Natural killer cell (primary cell): ENCODE data around the gene TEKT3. TPM values are rescaled to one million over a fixed set of nuclear protein-coding genes. Genes with fewer than 3 reads are reported as not detected.

Experiments
- ATAC-seq, 3 donors: fragments of 150-1000 bp in 2 of 3; fragments of 200-7000 bp in 1 of 3; cut with Tn5 transposase; 1 replicate in 1 of 3; 2 replicates in 2 of 3; pipeline ENCODE4 v1.10.0; 2021; ENCODE audit warnings: mild to moderate bottlenecking in 2 of 3, moderate library complexity in 2 of 3
- DNase-seq, 2 donors: peaks; one replicate each; pipeline versions ENCODE4 v3.0.0 to v3.0.0-alpha.2; 2013 to 2021; ENCODE audit warnings: mixed read lengths in 1 of 2
- H3K27ac ChIP-seq: one replicate; pipeline ENCODE4 v1.5.1; 2013; ENCODE audit warnings: mild to moderate bottlenecking, low read length
- H3K27me3 ChIP-seq: one replicate; pipeline ENCODE4 v1.6.1; 2013; ENCODE audit warnings: low read length; ENCODE audit not compliant: control insufficient read depth, insufficient read depth
- H3K36me3 ChIP-seq: one replicate; pipeline ENCODE4 v1.6.1; 2013; ENCODE audit warnings: low read length; ENCODE audit not compliant: control insufficient read depth, insufficient read depth
- H3K4me1 ChIP-seq: one replicate; pipeline ENCODE4 v1.6.1; 2013; ENCODE audit warnings: low read length; ENCODE audit not compliant: control insufficient read depth, insufficient read depth
- H3K4me3 ChIP-seq: one replicate; pipeline ENCODE4 v1.5.1; 2013; ENCODE audit warnings: low read length
- H3K9me3 ChIP-seq: one replicate; pipeline ENCODE4 v1.6.1; 2013; ENCODE audit warnings: low read length; ENCODE audit not compliant: control insufficient read depth, insufficient read depth
- H3K27ac Mint-ChIP-seq, 2 donors: one replicate each; pipeline ENCODE4 v1.8.0; 2022; ENCODE audit warnings: mild to moderate bottlenecking in 2 of 2, mixed read lengths in 2 of 2, moderate library complexity in 1 of 2
- H3K27me3 Mint-ChIP-seq, 2 donors: one replicate each; pipeline ENCODE4 v1.8.0; 2022; ENCODE audit warnings: low read depth in 2 of 2, mixed read lengths in 2 of 2
- H3K36me3 Mint-ChIP-seq: one replicate; pipeline ENCODE4 v1.8.0; 2022; ENCODE audit warnings: mixed read lengths
- H3K4me1 Mint-ChIP-seq, 2 donors: one replicate each; pipeline ENCODE4 v1.8.0; 2022; ENCODE audit warnings: mixed read lengths in 2 of 2
- H3K4me3 Mint-ChIP-seq: one replicate; pipeline ENCODE4 v1.8.0; 2022; ENCODE audit warnings: mild to moderate bottlenecking, moderate library complexity, mixed read lengths
- H3K9me3 Mint-ChIP-seq, 2 donors: one replicate each; pipeline ENCODE4 v1.8.0; 2022; ENCODE audit warnings: mixed read lengths in 2 of 2
- CTCF ChIP-seq: fragments of 200-600 bp; IDR thresholded peaks from one replicate; pipeline ENCODE4 v1.8.0; 2022; ENCODE audit warnings: antibody characterized with exemption
- WGBS: methylation state at CpG from one replicate; pipeline ENCODE4 v1.1.7; 2013; ENCODE audit warnings: missing lambda C conversion rate; ENCODE audit not compliant: insufficient coverage; 5-methylcytosine and 5-hydroxymethylcytosine counted together
- intact Hi-C: fragments of 100-400 bp; cut with micrococcal nuclease; formaldehyde crosslinking; loops from one replicate; pipeline ENCODE4 v1.14.2; 2022
- total RNA-seq, 4 donors: library from RNA; stranded (reverse); fragments of 120-200 nt in 1 of 4; gene quantifications; one replicate each; pipeline versions ENCODE4 v1.2.3 to v1.2.4, GENCODE V29; 2013 to 2022

TEKT3 gene
- total RNA-seq, 3 donors from 2014 or later (not counting 1 experiment from before 2014, with no cell fraction given), result 0.39 to 1.3 (median 0.58) TPM

DNA sequence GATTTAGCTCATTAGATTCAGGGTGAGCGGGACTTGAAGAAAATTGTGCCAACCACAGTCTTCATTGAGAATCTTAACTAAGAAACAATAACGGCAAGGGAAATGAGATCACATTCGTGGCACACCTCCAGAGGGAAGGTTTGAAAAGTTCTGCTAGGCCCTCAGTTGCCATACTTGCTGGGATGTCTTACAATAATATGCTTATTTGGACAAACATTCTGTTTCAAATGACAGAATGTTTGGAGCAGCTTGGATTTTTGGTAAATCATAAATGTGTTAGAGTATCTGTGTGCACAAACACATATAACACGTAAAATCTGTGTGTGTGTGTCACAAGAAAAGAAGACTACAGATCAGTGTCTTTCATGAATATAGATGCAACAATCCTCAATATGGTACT, 24.6 kb upstream of the TEKT3 start:
- H3K36me3 Mint-ChIP-seq, result no peaks in the 10 kb centered on the region
- DNase-seq (no peak), ATAC-seq (no peak)
- peaks cover 0 to 12% of the 10 kb centered on the region in 2 donors for H3K27me3 Mint-ChIP-seq
- no peaks in the 10 kb centered on the region for H3K4me1 Mint-ChIP-seq
- no peak overlapping the region for H3K27ac Mint-ChIP-seq
- no peak for TF ChIP-seq CTCF
- no peaks in the 10 kb centered on the region for H3K4me1 ChIP-seq
- H3K4me3 ChIP-seq, result no peak overlapping the region
- no peak overlapping the region for H3K4me3 Mint-ChIP-seq
- no peaks in the 10 kb centered on the region for H3K9me3 Mint-ChIP-seq
- intact Hi-C loops, result no loop called here
- no peaks in the 10 kb centered on the region for H3K9me3 ChIP-seq
- H3K36me3 ChIP-seq, result no peaks in the 10 kb centered on the region
- no peak overlapping the region for H3K27ac ChIP-seq
- WGBS, result 93% methylated on average over 4 of the region's 4 CpGs
- H3K27me3 ChIP-seq, result no peaks in the 10 kb centered on the region

DNA sequence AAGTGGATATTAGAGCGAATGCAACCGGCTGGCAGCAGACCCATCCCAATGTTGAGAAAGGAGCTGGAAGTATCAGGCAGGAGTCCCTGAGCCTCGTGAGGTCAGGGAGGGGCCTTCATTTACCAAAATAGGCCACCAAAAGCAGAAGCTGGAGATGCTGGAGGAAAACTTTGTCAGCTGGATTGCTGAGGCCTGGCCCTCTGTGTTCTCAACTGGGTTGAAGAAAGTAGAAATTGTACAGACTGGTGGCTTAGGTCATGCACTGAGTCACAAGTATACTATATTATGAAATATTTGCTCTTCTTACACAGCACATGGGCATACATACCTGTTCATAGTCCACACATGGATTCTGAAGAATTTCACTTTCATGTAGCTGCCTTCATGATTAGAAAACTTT, 23.2 kb upstream of the TEKT3 start:
- no peaks in the 10 kb centered on the region for H3K9me3 ChIP-seq
- no peak for TF ChIP-seq CTCF
- H3K4me3 Mint-ChIP-seq, result no peak overlapping the region
- ATAC-seq (no peak), DNase-seq (no peak)
- no peaks in the 10 kb centered on the region for H3K36me3 Mint-ChIP-seq
- H3K36me3 ChIP-seq, result no peaks in the 10 kb centered on the region
- intact Hi-C loops, result no loop called here
- H3K4me1 Mint-ChIP-seq, result no peaks in the 10 kb centered on the region
- peaks cover 0 to 12% of the 10 kb centered on the region in 2 donors for H3K27me3 Mint-ChIP-seq
- no peaks in the 10 kb centered on the region for H3K4me1 ChIP-seq
- no peak overlapping the region for H3K27ac Mint-ChIP-seq
- no peaks in the 10 kb centered on the region for H3K27me3 ChIP-seq
- H3K4me3 ChIP-seq, result no peak overlapping the region
- H3K27ac ChIP-seq, result no peak overlapping the region
- 74% methylated on average over 3 of the region's 3 CpGs for WGBS
- no peaks in the 10 kb centered on the region for H3K9me3 Mint-ChIP-seq

DNA sequence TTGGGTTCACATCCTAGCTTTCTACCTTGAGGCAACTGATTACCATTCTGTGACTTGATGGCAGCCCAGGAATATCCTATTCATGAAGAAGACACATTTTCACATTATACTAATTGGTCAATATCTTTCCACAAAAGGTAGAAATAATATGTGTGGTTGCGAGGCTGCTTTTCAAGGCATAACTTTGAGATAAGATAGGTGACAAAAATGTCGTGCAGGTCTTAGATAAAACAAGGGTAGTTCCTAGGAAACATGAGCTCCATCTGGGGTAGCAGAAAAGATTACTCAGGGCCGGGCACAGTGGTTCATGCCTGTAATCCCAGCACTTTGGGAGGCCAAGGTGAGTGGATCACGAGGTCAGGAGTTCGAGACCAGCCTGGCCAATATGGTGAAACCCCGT, 22.3 kb upstream of the TEKT3 start:
- Histone ChIP-seq H3K27me3 (no peaks in the 10 kb centered on the region), H3K4me1 (no peaks in the 10 kb centered on the region), H3K27ac (no peak overlapping the region), H3K36me3 (no peaks in the 10 kb centered on the region), H3K4me3 (no peak overlapping the region), H3K9me3 (no peaks in the 10 kb centered on the region)
- intact Hi-C loops, result no loop called here
- Mint-ChIP-seq H3K36me3 (no peaks in the 10 kb centered on the region), H3K9me3 (no peaks in the 10 kb centered on the region), H3K27me3 (peaks cover 0 to 7% of the 10 kb centered on the region in 2 donors), H3K4me1 (no peaks in the 10 kb centered on the region), H3K4me3 (no peak overlapping the region), H3K27ac (no peak overlapping the region)
- WGBS, result 93% methylated on average over 4 of the region's 6 CpGs
- no peak for DNase-seq
- TF ChIP-seq CTCF, result no peak
- no peak for ATAC-seq

DNA sequence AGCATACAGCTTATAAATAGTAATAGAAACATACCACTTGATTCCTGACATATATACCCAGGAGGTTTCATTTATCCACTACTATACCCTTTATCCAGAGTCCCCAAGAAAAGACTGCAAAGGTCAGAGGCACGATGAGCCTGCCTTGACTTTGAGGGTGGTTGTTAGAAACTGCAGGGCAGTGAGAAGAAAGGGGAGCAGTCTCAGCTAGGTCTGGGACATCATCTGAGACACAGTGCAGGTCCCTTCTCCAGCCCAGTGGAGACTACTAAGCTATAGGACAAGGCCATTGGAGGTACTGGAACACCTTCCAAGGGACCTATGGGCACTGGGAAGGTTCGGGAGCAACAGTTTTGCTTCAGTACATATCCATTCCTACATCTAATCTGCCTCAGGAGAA, 20.2 kb upstream of the TEKT3 start:
- no peak overlapping the region for H3K27ac ChIP-seq
- no peaks in the 10 kb centered on the region for H3K4me1 Mint-ChIP-seq
- no peaks in the 10 kb centered on the region for H3K27me3 ChIP-seq
- no peak overlapping the region for H3K4me3 Mint-ChIP-seq
- ATAC-seq, result no peak
- H3K36me3 ChIP-seq, result no peaks in the 10 kb centered on the region
- H3K9me3 ChIP-seq, result no peaks in the 10 kb centered on the region
- H3K4me3 ChIP-seq, result no peak overlapping the region
- intact Hi-C loops, result no loop called here
- WGBS, result 68% methylated on average over 2 of the region's 2 CpGs
- no peaks in the 10 kb centered on the region for H3K36me3 Mint-ChIP-seq
- no peak for TF ChIP-seq CTCF
- no peak overlapping the region for H3K27ac Mint-ChIP-seq
- peaks cover 4 to 16% of the 10 kb centered on the region in 2 donors for H3K27me3 Mint-ChIP-seq
- no peaks in the 10 kb centered on the region for H3K4me1 ChIP-seq
- no peaks in the 10 kb centered on the region for H3K9me3 Mint-ChIP-seq
- no peak for DNase-seq
